Stimulated activated CD4-positive, alpha-beta T cell treated with anti-CD3 and anti-CD28 coated beads, TNF-alpha, amount 100 ng/mL, for 4 hours (primary cell): ENCODE measurements around the gene ZNF582.
"Not testable (repeated sequence)": the region's sequence is repeated elsewhere in the genome, so short reads cannot be mapped to it uniquely, and the experiment has no call there.

Experiments used
- DNase-seq, 3 experiments: peaks; one replicate each; pipeline ENCODE4 v3.0.0-alpha.2; 2020; ENCODE audit warnings: low read depth in 3 of 3

The ZNF582 gene

DNA sequence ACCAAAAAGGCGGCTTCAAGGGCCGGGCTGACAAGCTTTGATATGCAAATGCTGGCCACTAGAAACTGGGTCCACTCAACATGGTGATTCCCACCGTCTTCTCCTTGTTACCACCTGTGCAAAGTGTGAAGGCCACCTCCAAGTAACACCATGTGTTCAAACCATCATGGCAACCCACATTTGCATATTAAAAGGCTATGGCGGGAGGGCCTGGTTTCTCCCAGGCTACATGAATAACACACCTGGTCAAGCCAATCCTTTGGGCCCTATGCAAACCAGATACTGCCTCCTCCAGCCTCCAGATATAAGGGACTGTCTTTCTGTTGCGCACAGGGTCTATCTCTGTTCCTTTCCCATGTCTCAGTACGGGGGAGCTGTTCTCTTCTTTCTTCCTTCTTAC, 42.1 kb downstream of the ZNF582 start:
- DNase-seq, result no peak

DNA sequence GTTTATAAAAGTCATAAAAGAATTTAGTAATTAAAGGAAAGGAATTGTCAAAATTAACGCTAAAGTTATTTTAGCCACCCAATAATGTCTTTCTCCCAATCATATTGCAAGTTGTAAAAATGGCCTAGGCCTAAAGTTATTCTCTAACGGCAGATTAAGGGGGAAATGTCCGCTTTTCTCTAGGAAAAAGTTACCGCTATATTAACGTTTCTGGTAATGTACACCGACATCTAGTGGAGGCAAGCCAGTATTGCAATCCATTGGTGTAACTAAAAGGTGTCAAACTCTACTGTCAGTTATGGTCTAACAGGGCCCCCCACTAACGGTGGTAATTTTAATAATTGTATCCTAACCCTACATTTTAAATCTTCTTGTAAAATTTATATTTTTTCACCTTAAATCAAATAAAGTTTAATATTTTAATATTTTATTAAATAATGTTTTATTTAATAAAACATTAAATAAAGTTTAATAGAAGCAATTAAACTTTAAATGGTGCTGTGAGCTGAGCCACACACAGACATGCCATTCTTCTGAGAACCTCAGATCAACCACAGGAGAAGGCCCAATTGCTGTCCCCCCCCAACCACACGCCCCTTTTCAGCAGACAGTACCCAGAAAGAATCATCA, 42.8 kb downstream of the ZNF582 start:
- peak in 2 of 3 experiments; percentile 10 to 23 for DNase-seq

DNA sequence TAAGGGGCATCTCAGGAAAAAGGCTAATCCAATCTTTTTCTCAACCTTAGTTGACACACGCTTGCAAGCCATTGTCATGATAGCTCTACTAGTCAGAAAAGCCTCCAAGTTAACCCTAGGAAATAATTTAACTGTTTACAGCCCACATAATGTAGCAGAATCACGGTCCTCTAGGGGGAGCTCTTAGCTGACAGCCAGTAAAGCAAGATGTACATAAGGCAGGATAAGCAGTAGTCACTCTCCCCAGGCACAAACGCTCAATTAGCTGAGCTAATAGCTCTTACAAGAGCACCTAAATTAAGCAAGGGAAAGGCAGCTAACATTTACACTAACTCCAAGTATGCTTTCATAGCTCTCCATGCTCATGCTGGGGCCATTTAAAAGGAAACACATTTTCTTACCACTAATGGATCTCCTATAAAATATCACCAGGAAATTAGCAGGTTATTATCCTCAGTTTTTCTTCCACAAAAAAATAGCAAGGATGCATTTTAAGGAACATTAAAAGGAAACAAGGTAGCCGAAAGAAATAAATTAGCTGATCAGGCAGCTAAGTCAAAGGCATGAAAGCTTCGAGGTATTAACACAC, 45.0 kb downstream of the ZNF582 start:
- DNase-seq, result no peak

DNA sequence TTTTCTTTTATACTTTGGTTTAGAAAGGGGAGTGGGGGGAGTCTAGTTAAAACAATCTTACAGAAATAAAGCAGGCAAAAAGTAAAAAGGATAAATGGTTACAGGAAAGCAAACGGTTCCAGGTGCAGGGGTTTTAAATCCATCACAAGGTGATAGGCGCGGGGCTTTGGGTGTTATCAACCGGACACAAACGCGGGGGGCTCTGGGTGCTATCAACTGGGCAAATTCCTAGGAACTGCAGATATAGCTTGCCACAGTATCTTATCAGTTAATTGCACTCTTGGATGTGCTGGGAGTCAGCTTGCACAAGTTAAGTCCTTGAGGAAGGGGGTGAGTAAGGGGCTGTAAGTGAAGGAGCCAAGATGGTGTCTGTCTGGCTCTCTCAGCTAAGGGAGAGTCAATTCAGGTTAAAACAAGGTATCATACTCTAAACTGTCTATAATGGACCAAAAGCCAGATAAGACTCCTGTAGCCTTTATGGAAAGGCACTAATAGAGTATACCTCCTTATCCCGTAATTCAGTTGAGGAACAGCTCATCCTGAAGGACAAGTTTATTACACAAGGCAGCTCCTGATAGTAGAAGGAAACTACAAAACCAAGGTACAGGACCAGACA, 46.1 kb downstream of the ZNF582 start:
- no peak for DNase-seq

DNA sequence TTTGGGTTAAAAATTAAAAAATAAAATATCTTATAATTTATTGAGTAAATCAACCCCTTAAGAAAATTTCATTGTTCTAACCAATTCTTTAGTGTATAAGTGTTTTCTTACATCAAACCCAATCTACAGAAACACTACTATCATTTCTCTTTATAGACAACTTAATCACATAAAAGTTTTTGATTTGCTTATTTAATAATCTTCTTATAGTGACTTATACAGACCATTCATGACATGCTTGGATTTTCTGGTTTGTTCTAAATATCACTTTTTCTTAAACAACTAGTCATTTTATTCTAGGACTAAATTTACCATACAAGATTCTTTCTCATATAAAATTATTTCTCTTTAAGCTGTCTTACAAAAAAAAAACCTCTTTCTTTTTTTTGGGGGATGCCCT, 51.4 kb downstream of the ZNF582 start:
- no peak for DNase-seq

DNA sequence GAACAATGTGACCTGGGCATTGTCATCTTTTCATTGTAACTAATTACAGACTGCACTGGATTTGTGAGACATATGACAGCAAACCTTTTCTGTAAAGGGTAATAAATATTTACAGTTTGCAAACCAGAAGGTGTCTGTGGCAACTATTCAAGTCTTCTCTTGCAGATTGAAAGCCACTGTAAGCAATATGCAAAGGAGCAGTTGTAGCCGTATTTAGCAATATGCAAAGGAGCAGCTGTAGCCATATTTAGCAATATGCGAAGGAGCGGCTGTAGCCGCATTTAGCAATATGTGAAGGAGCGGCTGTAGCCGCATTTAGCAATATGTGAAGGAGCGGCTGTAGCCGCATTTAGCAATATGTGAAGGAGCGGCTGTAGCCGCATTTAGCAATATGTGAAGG, 54.3 kb downstream of the ZNF582 start:
- not testable (repeated sequence) for DNase-seq

DNA sequence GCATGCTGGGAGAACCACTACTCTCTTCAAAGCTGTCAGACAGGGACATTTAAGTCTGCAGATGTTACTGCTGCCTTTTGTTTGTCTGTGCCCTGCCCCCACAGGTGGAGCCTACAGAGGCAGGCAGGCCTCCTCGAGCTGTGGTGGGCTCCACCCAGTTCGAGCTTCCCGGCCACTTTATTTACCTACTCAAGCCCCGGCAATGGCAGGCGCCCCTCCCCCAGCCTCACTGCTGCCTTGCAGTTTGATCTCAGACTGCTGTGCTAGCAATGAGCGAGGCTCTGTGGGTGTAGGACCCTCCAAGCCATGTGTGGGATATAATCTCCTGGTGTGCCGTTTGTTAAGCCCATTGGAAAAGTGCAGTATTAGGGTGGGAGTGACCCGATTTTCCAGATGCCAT, 56.3 kb downstream of the ZNF582 start:
- not testable (repeated sequence) for DNase-seq

DNA sequence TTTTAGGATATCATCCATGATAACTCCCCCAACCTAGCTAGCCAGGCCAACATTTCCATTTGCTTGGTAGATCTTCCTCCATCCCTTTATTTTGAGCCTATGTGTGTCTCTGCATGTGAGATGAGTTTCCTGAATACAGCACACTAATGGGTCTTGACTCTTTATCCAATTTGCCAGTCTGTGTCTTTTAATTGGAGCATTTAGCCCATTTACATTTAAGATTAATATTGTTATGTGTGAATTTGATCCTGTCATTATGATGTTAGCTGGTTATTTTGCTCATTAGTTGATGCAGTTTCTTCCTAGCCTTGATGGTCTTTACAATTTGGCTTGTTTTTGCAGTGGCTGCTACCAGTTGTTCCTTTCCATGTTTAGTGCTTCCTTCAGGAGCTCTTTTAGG, 58.0 kb downstream of the ZNF582 start:
- DNase-seq, result not testable (repeated sequence)

DNA sequence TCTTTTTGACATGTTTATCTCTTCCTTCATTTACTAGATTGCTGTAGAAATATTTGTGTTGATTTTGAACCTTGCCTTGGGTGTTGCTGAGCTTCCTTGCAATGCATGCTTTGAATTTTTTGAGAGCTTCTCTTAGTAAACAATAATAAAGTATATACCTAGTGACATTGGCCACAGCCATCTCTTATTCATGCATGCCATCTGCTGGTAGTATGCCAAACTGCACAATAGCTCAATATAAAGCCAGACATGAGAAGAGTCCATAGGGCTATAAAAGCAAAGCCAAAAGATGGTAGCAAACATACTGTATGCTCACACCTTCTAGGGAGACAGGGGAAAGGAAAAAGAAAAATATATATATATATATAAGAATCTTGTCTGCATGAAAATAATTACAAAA, 59.8 kb downstream of the ZNF582 start:
- DNase-seq, result no peak
